Transverse colon (tissue), 4 donors: ENCODE results near the gene S100A16. TPM values are rescaled to one million over a fixed set of nuclear protein-coding genes. Genes with fewer than 3 reads are reported as not detected.

Experiments
- DNase-seq: peaks from one replicate; pipeline ENCODE4 v3.0.0-alpha.2; 2019
- H3K27ac ChIP-seq, 4 donors: fragments of 200-600 bp; sonication (generic); 2 replicates each; pipeline ENCODE4 v1.5.1; 2016 to 2018; ENCODE audit warnings: inconsistent platforms in 4 of 4
- H3K27me3 ChIP-seq: fragments of 200-600 bp; sonication (generic); 2 replicates; pipeline ENCODE4 v1.5.1; 2017; ENCODE audit warnings: inconsistent platforms
- H3K36me3 ChIP-seq, 4 donors: fragments of 200-600 bp; sonication (generic); 2 replicates each; pipeline ENCODE4 v1.5.1; 2017 to 2019; ENCODE audit warnings: inconsistent platforms in 4 of 4
- H3K4me1 ChIP-seq, 4 donors: fragments of 200-600 bp; sonication (generic); 2 replicates each; pipeline ENCODE4 v1.5.1; 2017 to 2020; ENCODE audit warnings: inconsistent platforms in 4 of 4
- H3K4me3 ChIP-seq, 4 donors: fragments of 200-600 bp; sonication (generic); 1 replicate in 1 of 4; 2 replicates in 3 of 4; pipeline versions ENCODE4 v1.5.1 to v1.6.1; 2017 to 2019; ENCODE audit warnings: inconsistent platforms in 4 of 4
- H3K9me3 ChIP-seq, 2 donors: fragments of 200-600 bp; sonication (generic); 2 replicates each; pipeline ENCODE4 v1.5.1; 2017 to 2019; ENCODE audit warnings: inconsistent platforms in 2 of 2
- EP300 ChIP-seq: sonication (generic); formaldehyde crosslinking; IDR thresholded peaks from one replicate; pipeline ENCODE4 v1.6.1; 2017; ENCODE audit warnings: antibody characterized with exemption, low read depth
- POLR2A ChIP-seq: fragments of 450-650 bp; IDR thresholded peaks from one replicate; pipeline ENCODE4 v1.6.1; 2016; ENCODE audit warnings: antibody characterized with exemption, mild to moderate bottlenecking, moderate library complexity
- POLR2AphosphoS5 ChIP-seq, 3 donors: sonication (generic); formaldehyde crosslinking; IDR thresholded peaks; one replicate each; pipeline ENCODE4 v1.6.1; 2016; ENCODE audit warnings: antibody characterized with exemption in 3 of 3
- WGBS, 2 donors: methylation state at CpG; one replicate each; pipeline ENCODE4 v1.1.5; 2018; ENCODE audit warnings: low coverage in 1 of 2; 5-methylcytosine and 5-hydroxymethylcytosine counted together
- in situ Hi-C, 4 donors: fragments of 200-750 bp; cut with MboI; loops; one replicate each; pipeline versions ENCODE4 v1.15.0 to v1.15.1; 2017; ENCODE audit warnings: low sequenced_read_pairs in 3 of 4, low pct_ligation_motif_present in 1 of 4, low pct_unique_long_range_greater_than_20kb in 1 of 4
- intact Hi-C: fragments of 100-400 bp; cut with DNase I; formaldehyde crosslinking; loops from one replicate; pipeline ENCODE4 v1.15.1; 2023; ENCODE audit warnings: low total_unique reads
- total RNA-seq, 4 donors: library from RNA; depleted of rRNA; stranded (reverse); fragments of >200 nt; gene quantifications; one replicate each; pipeline ENCODE4 v1.1.0, GENCODE V29; 2016
- TF ChIP-seq, protein P1 (sequence below), 5 experiments: fragments of 200-600 bp in 3 of 5; fragments of 450-650 bp in 2 of 5; sonication (generic) in 3 of 5; IDR thresholded peaks; 1 replicate in 2 of 5; 2 replicates in 3 of 5; pipeline ENCODE4 v1.5.1; 2016 to 2017; ENCODE audit warnings: antibody characterized with exemption in 5 of 5, inconsistent platforms in 3 of 5, mild to moderate bottlenecking in 2 of 5, moderate library complexity in 1 of 5

S100A16 gene
- total RNA-seq, 4 donors from 2014 or later = 181 to 223 (median 196) TPM

DNA sequence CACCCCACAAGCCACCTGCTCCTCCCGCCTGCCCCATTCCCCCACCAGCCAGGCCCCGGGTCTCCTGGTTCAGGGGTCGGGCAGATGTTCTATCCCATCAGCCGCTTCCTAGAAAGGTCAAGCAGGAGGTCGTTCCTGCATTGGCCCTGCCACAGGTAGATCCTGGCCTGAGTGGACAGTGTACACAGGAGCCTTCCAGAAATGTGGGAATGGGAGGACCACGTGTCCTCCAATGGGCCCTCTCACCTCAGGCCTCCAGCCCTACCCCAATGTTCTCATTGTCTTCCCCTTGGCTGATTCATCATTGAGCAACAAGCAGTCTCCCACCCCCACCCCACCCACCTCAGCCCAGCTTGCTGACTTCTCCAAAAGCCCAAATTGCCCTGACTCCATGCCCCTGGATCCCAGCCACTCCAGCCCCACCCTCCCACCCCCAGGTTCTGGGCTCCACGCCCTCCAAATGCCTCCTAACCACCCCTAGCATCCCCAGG, 2.1 kb downstream of the S100A16 start:
- intact Hi-C loops (loop anchor here (5.0 kb wide), 1 partner anchor 34 kb away; no protein-coding TSS in a partner anchor), in situ Hi-C loops (no loop called here)
- Histone ChIP-seq H3K27me3 (no peaks in the 10 kb centered on the region), H3K4me3 (peak overlapping the region in 3 of 4 donors; percentile 53 to 62 (median 57)), H3K9me3 (no peaks in the 10 kb centered on the region), H3K36me3 (peaks cover 0 to 11% (median 3%) of the 10 kb centered on the region in 4 donors), H3K4me1 (peaks cover 29 to 73% (median 47%) of the 10 kb centered on the region in 4 donors), H3K27ac (peak overlapping the region; percentile 89 to 97 (median 92))
- DNase-seq = no peak
- 66% methylated on average over 7 of the region's 7 CpGs; no CpG with 5 or more reads in 1 of the 2 donors for WGBS, 2 donors
- TF ChIP-seq POLR2AphosphoS5 (IDR thresholded peaks at IDR 0.05) = no peak
- no peak for TF ChIP-seq POLR2A
- TF ChIP-seq, protein P1, sequence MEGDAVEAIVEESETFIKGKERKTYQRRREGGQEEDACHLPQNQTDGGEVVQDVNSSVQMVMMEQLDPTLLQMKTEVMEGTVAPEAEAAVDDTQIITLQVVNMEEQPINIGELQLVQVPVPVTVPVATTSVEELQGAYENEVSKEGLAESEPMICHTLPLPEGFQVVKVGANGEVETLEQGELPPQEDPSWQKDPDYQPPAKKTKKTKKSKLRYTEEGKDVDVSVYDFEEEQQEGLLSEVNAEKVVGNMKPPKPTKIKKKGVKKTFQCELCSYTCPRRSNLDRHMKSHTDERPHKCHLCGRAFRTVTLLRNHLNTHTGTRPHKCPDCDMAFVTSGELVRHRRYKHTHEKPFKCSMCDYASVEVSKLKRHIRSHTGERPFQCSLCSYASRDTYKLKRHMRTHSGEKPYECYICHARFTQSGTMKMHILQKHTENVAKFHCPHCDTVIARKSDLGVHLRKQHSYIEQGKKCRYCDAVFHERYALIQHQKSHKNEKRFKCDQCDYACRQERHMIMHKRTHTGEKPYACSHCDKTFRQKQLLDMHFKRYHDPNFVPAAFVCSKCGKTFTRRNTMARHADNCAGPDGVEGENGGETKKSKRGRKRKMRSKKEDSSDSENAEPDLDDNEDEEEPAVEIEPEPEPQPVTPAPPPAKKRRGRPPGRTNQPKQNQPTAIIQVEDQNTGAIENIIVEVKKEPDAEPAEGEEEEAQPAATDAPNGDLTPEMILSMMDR (IDR thresholded peaks at IDR 0.05) = no peak
- TF ChIP-seq EP300 = no peak

GRCh38 chr1:153610334-153610733, 2.6 kb downstream of the S100A16 start:
- Histone ChIP-seq H3K27me3 (no peaks in the 10 kb centered on the region), H3K36me3 (peaks cover 0 to 12% (median 3%) of the 10 kb centered on the region in 4 donors), H3K27ac (peak overlapping the region; percentile 89 to 97 (median 92)), H3K4me1 (peaks cover 29 to 68% (median 47%) of the 10 kb centered on the region in 4 donors), H3K4me3 (peak overlapping the region in 1 of 4 donors; percentile 57), H3K9me3 (no peaks in the 10 kb centered on the region)
- WGBS, 2 donors = 64% methylated on average over 4 of the region's 4 CpGs; no CpG with 5 or more reads in 1 of the 2 donors
- TF ChIP-seq, protein P1 (IDR thresholded peaks at IDR 0.05) = no peak
- TF ChIP-seq EP300 (no peak), POLR2A (no peak), POLR2AphosphoS5 (IDR thresholded peaks at IDR 0.05) (no peak)
- in situ Hi-C loops (no loop called here), intact Hi-C loops (loop anchor here (5.0 kb wide), 1 partner anchor 33 kb away; no protein-coding TSS in a partner anchor)
- DNase-seq = no peak

GRCh38 chr1:153609585-153609907, 3.4 kb downstream of the S100A16 start:
- no peaks in the 10 kb centered on the region for H3K9me3 ChIP-seq
- in situ Hi-C loops = no loop called here
- WGBS, 2 donors = 47 to 80% methylated on average over 3 to 6 of the region's 6 CpGs
- TF ChIP-seq POLR2AphosphoS5 (IDR thresholded peaks at IDR 0.05) = no peak
- TF ChIP-seq, protein P1 (IDR thresholded peaks at IDR 0.05) = no peak
- no peak for TF ChIP-seq POLR2A
- TF ChIP-seq EP300 = no peak
- H3K27ac ChIP-seq = peak overlapping the region; percentile 89 to 97 (median 92)
- peaks cover 0 to 19% (median 3%) of the 10 kb centered on the region in 4 donors for H3K36me3 ChIP-seq
- no peak for DNase-seq
- no peaks in the 10 kb centered on the region for H3K27me3 ChIP-seq
- peak overlapping the region in 2 of 4 donors; percentile 25 to 32 for H3K4me3 ChIP-seq
- peaks cover 29 to 60% (median 44%) of the 10 kb centered on the region in 4 donors for H3K4me1 ChIP-seq
- intact Hi-C loops = no loop called here

DNA sequence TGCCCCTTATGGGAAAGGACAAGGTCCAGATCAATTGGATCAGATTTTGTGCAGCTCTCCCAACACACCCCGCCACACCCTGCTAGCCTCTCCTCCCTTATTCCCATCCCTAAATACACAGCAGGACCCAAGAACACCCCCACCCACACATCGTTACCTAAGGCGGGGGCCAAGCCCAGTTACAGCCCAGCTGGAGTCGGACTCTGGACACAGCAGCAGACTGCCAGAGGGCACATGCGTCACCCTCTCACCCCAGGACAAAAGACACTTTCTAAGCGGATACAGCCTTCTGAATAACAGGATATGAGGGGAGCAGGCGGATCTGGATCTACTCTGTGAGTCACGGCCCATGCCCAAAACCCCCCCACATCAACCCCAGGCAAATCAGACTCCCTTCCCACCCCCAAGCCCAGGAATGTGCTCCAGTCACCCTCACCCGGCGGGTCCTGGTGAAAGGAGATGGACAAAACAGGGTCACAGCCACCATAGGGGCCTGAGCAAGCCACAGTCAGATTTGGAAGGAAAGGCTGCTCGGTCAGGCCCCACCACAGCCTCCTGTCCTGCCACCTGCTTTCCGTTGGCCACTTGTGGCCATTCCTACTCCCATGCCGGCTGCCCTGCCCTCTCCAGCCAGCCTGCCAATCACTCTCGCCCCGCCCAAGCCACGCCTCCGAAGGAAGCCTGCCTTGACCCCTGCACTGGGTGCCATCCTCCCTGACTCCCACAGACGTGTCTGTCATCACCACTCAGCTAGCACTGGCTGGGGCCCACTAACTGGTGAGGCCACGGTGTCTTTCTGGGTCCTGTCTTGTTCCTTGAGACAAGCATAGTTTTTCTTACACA, 4.0 kb downstream of the S100A16 start:
- WGBS, 2 donors = 36 to 43% methylated on average over 1 to 19 of the region's 19 CpGs
- intact Hi-C loops = no loop called here
- DNase-seq = peak; percentile 88
- H3K27me3 ChIP-seq = no peaks in the 10 kb centered on the region
- in situ Hi-C loops = no loop called here
- TF ChIP-seq, protein P1 (IDR thresholded peaks at IDR 0.05) = no peak
- TF ChIP-seq POLR2A = peak; percentile 41
- peak; percentile 60 to 82 (median 76) for TF ChIP-seq POLR2AphosphoS5 (IDR thresholded peaks at IDR 0.05)
- TF ChIP-seq EP300 = no peak
- H3K27ac ChIP-seq = peak overlapping the region; percentile 89 to 97 (median 92)
- H3K4me3 ChIP-seq = peak overlapping the region in 2 of 4 donors; percentile 25 to 32
- no peaks in the 10 kb centered on the region for H3K9me3 ChIP-seq
- H3K36me3 ChIP-seq = peaks cover 0 to 19% (median 3%) of the 10 kb centered on the region in 4 donors
- H3K4me1 ChIP-seq = peaks cover 29 to 54% (median 41%) of the 10 kb centered on the region in 4 donors
